ENCODE data around the gene SMURF2. TPM values are rescaled to one million over a fixed set of nuclear protein-coding genes. Genes with fewer than 3 reads are reported as not detected.
A peak's percentile ranks its signal among the peaks of the same experiment; 100 is the strongest.

SMURF2 gene
- total RNA-seq, 1 experiment from 2014 or later: 127 TPM

DNA sequence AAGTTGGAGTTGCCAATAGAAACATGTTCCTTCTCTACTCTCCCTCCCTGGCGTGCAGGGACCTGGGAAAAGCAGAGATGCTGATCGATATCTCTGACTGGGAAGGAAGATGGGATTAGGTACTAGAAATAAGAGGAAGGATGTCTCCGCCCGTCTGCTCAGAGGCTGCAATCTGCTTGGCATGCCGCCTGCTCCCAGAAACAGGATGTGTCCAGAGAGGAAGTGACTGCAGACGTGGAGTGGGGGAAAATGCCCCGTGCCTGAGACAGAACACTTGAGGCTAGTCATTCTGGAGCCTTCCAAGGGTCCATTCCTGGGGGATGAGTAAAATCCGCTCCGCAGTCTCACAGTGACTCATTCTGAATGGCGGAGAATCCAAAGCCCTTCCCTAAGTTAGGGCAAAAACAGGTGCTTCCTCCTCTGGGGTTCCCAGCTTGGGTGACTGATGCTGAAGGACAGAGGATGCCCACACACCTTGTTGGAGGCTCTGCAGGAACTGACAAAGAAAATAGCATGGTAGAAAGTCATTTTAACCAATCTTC lies 45.0 kb upstream of the SMURF2 start:
- Histone ChIP-seq H3K9me3 (ENCODE audit: control insufficient read depth in 1 of 2, insufficient read depth in 1 of 2, low read depth in 1 of 2, low read length in 2 of 2) (no peaks in the 10 kb centered on the region), H2AFZ (ENCODE audit: low read depth, low read length, poor library complexity, severe bottlenecking) (no peak overlapping the region), H3K4me1 (ENCODE audit: control insufficient read depth in 1 of 2, insufficient read depth in 2 of 2, low read length in 2 of 2) (peaks cover 94 to 100% of the 10 kb centered on the region in 2 experiments), H3K36me3 (ENCODE audit: control insufficient read depth in 1 of 2, insufficient read depth in 2 of 2, low read length in 2 of 2) (no peaks in the 10 kb centered on the region), H3K27me3 (ENCODE audit: insufficient read depth, low read length) (no peaks in the 10 kb centered on the region), H3K4me3 (replicated peaks in 1 of 2; ENCODE audit: low read depth in 1 of 2, low read length in 2 of 2) (peak overlapping the region; percentile 32 to 39), H3K27ac (ENCODE audit: low read depth, low read length) (peak overlapping the region; percentile 93), H4K20me1 (ENCODE audit: insufficient read depth) (no peaks in the 10 kb centered on the region), H3K79me2 (ENCODE audit: insufficient read depth, low read length) (no peaks in the 10 kb centered on the region), H3K9me2 (ENCODE audit: insufficient read depth) (no peaks in the 10 kb centered on the region), H3K9ac (ENCODE audit: low read length) (peak overlapping the region; percentile 66), H3K4me2 (ENCODE audit: low read length) (peak overlapping the region; percentile 62)
- ChIA-PET CTCF (interaction anchor here (1.6 kb wide), 1 partner anchor 288 kb away, joined by 5 read pairs; no protein-coding TSS in a partner anchor), RAD21 (ENCODE audit: low non-redundant PET in 1 of 2, low total read pairs in 2 of 2, uncharacterized antibody in 2 of 2, unreplicated experiment in 2 of 2) (no interaction called here), POLR2A (interaction anchor here (0.7 to 4.7 kb wide), 20 partner anchors 10 to 200 kb away, joined by 3 to 40 read pairs (median 6); partner anchors contain the start of genes CEP95 and SMURF2)
- intact Hi-C loops (cut with micrococcal nuclease): loop anchor here (2.0 kb wide), 1 partner anchor 44 kb away; the partner anchor contains the start of gene SMURF2
- DNase-seq (ENCODE audit: low read depth, low spot score): peak; percentile 100
- peak; percentile 74 for ATAC-seq
- no TSS peak for BruUV-seq (replicated peaks)
- peak; percentile 93 for TF ChIP-seq POLR2AphosphoS5 (IDR thresholded peaks at IDR 0.05; ENCODE audit: low read depth, low read length)
- no peak for TF ChIP-seq EZH2 (IDR thresholded peaks at IDR 0.05)
- peak; percentile 92 for TF ChIP-seq TCF7L2 (IDR thresholded peaks at IDR 0.05; ENCODE audit: borderline replicate concordance, extremely low read depth, insufficient read depth, insufficient read length)
- TF ChIP-seq SP1 (IDR thresholded peaks at IDR 0.05; ENCODE audit: low read depth): no peak
- TF ChIP-seq POLR2A (IDR thresholded peaks at IDR 0.05; ENCODE audit: borderline replicate concordance, extremely low read depth, insufficient read depth, insufficient read length): peak; percentile 55
- no peak for TF ChIP-seq ELF1 (IDR thresholded peaks at IDR 0.05; ENCODE audit: borderline replicate concordance, low read depth)
- peak; percentile 88 for TF ChIP-seq YY1 (IDR thresholded peaks at IDR 0.05; ENCODE audit: extremely low read depth, insufficient replicate concordance, low read depth, low read length)
- no peak for TF ChIP-seq RAD21 (IDR thresholded peaks at IDR 0.05; ENCODE audit: low read depth)
- TF ChIP-seq, protein P1, sequence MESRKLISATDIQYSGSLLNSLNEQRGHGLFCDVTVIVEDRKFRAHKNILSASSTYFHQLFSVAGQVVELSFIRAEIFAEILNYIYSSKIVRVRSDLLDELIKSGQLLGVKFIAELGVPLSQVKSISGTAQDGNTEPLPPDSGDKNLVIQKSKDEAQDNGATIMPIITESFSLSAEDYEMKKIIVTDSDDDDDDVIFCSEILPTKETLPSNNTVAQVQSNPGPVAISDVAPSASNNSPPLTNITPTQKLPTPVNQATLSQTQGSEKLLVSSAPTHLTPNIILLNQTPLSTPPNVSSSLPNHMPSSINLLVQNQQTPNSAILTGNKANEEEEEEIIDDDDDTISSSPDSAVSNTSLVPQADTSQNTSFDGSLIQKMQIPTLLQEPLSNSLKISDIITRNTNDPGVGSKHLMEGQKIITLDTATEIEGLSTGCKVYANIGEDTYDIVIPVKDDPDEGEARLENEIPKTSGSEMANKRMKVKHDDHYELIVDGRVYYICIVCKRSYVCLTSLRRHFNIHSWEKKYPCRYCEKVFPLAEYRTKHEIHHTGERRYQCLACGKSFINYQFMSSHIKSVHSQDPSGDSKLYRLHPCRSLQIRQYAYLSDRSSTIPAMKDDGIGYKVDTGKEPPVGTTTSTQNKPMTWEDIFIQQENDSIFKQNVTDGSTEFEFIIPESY (IDR thresholded peaks at IDR 0.05; ENCODE audit: extremely low read depth, insufficient replicate concordance, low read length): peak; percentile 73
- no peak for TF ChIP-seq CEBPB (IDR thresholded peaks at IDR 0.05; ENCODE audit: low read depth)

Measured in HCT116 (cell line).